Limb (tissue), 2 donors: ENCODE data around the gene ANKRD50.

Source experiments
- DNase-seq, 2 donors: peaks; one replicate each; pipeline ENCODE4 v3.0.0-alpha.2; 2016; ENCODE audit errors: extremely low spot score in 2 of 2

The ANKRD50 gene

GRCh38 chr4:124712372-124713184 is at the start of gene ANKRD50:
ANKRD50 (minus strand) TSS chr4:124712732; CDS start chr4:124710511, 2,221 bp downstream.
- DNase-seq: peak; percentile 88 to 95

DNA sequence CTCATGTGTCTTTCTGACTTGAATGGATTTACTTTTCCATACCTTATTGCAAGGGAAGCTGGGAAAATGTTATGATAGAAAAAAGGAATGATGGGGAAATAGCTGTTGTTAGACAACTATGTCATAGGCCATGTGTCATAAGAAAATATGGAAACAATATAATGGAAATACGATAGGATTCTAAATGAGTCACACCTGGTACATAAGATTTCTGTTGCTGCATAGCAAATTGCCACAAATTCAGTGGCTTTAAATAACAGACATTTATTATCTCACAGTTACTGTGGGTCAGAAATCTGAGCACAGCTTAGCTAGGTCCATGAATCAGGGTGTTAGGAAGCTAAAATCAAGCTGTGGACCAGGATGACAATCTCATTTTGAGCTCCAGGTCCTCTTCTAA is 44.6 kb upstream of the ANKRD50 start:
- DNase-seq: no peak

DNA sequence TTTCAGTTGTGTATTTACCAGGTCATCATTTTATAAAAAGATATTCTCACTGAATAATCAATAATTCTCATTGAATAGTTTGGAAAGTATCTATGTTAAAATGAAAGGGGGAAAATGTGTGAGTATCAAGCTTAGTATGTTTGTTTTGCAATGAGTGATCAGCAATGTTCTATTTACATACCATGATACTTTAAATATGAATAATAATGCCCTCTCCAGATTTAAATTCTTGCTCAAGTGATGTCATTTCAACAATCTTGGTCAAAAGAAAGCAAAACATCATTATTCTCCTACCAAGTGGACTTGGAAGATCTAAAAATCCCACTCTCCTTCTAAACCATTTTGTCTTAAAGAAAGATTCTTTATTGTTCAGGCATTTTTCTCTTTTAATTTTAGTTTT is 42.1 kb upstream of the ANKRD50 start:
- DNase-seq: no peak

GRCh38 chr4:124753941-124754581 is 41.5 kb upstream of the ANKRD50 start:
- DNase-seq: no peak

DNA sequence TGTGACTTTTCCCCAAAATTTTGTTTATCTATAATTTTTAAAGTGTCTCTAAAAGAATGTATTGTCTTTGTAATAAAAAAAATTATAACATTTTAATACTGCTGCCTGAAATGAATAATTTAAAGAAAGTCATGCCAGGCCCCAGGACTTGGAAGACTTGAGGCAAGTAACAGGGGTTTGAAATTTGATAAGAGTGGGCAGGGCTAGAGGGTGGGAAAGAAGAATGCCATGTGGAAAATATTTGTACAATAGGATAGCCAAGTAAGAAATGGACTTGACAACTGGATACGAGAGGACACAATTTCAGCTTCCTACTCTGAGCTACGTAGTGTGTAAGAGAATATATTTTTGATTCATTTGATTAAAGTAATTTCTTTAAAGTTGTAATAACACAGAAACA is 36.9 kb upstream of the ANKRD50 start:
- no peak for DNase-seq

- DNase-seq: no peak
These were observed 36.4 kb upstream of the ANKRD50 start for GRCh38 chr4:124748965-124749364.

DNA sequence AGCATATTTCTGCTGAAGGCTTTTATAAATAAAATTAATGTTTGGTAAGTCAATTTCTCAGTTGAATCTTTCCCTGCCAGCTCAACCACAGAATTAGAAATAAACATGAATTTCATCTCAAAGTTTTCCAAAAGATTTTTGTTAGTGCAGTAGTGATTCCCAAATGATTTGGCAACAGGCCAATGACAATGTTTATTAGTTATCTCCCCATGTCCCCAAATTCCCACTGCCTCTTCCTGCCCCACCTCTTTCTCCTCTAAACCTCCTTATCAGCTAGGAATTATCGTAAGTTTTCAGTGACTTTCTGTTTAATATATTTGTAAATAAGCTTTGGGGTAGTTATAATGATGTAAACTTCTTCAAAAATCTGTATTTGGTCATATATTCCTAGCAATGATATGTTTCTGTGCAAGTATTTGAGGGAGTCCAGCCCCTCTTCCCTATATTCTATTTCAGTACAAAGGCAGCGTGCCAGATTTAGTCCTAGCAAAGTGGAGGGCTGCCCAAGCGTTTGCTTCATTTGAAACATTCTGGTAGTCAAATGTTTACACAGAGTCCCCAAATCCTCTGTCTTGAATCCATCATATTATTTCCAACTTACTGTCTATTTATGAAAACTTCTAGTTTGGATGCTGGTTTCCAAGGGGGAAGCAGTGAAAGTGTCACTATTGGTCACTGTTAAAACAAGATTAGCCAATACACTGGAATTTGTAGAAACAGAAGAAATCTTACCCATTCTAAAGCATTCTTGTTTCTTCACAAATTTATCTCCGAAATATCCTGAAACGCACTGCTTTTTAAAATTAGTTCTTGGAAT is 33.7 kb upstream of the ANKRD50 start:
- peak; percentile 35 to 51 for DNase-seq

GRCh38 chr4:124743711-124744110 is 31.2 kb upstream of the ANKRD50 start:
- no peak for DNase-seq

DNA sequence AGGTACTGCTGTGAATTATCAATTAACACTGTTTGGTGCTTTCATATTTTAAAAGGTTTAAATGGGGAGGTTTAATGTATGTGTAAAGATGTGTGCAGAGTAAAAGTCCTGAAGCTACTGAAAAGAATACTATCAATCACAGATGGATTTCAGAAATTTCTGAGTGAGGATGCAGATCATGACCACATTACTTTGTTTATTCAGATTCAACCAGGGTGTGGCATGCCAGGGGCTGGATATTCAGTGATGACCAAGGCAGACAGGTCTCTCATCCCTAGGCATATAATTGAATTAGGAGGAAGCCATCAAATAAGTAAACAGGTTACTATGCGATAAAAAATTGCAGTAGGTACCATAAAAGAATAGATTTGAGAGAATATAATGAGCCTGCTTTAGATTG is 28.0 kb upstream of the ANKRD50 start:
- no peak for DNase-seq

GRCh38 chr4:124738994-124739393 is 26.5 kb upstream of the ANKRD50 start:
- no peak for DNase-seq

GRCh38 chr4:124737619-124738018 is 25.1 kb upstream of the ANKRD50 start:
- DNase-seq: no peak

DNA sequence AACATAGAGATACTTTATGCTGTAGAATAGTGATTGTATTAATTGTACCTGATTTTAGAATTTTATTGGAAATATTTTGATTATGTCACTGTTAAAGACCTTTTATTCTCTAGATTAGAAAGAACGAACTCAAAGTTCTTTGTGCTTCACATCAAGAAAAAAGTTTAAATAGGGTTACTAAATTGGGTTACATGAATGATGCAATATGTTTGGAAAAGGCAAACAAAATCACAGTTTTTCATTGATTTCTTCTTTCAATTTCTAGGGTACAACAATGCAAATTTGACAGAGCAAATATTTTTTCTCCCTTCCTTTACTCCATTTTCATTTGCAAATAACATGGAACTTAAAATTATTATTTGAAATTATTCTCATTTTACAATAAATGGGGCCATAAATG is 24.0 kb upstream of the ANKRD50 start:
- DNase-seq: no peak

- no peak for DNase-seq
These were observed 14.9 kb upstream of the ANKRD50 start for GRCh38 chr4:124727331-124727890.

GRCh38 chr4:124726269-124726668 is 13.7 kb upstream of the ANKRD50 start:
- DNase-seq: no peak

DNA sequence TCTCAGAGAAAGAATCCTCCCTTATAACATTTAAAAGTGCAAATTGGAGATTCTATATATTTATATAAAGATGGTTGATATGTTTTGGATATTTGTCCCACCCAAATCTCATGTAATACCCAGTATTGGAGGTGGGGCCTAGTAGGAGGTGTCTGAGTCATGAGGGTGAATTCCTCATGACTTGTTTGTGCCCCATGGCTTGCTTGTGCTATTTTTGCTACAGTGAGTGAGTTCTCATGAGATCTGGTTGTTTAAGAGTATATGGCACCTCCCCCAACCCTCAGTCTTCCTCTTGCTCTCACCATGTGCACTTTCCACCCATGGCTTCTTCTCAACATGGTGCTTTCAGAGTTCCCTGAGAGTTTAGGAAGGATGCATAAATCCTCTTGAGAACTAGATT is 9.5 kb upstream of the ANKRD50 start:
- DNase-seq: no peak

DNA sequence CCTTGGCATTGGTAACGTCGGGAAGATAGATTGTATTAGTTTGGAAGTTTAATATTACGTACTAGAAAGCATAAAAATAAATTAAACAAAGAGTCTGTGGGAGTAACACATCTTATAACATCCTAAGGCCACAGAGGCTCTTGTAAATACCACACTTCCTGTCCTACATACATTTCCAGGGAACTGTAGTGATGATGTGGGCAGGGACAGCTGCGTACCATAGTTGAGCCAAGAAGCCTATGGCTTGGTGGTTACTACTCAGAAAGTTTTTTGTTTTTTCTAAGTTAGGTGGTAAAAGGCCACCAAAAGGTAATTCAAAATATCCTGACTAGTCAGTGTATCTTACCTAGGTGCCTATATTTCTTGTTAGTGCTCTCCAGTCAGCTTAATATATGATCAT is 4.6 kb upstream of the ANKRD50 start:
- DNase-seq: no peak

GRCh38 chr4:124713185-124713592 is 657 bp upstream of the ANKRD50 start:
- DNase-seq: peak in 1 of 2 donors; percentile 80

GRCh38 chr4:124711471-124712371 is 811 bp downstream of the ANKRD50 start:
- peak; percentile 81 to 88 for DNase-seq

GRCh38 chr4:124710911-124711310 is 1.6 kb downstream of the ANKRD50 start:
- DNase-seq: no peak

GRCh38 chr4:124710015-124710741 is 2.4 kb downstream of the ANKRD50 start:
- peak in 1 of 2 donors; percentile 13 for DNase-seq
